GM23338 (cell line): Measurements from ENCODE around the gene B4GAT1. TPM values are rescaled to one million over a fixed set of nuclear protein-coding genes. Genes with fewer than 3 reads are reported as not detected.

ENCODE experiments used
- ATAC-seq: fragments of 200-7000 bp; cut with Tn5 transposase; 3 replicates; pipeline ENCODE4 v1.9.1; 2020
- DNase-seq: peaks from one replicate; pipeline ENCODE4 v3.0.0-alpha.2; 2015; ENCODE audit warnings: low spot score
- H2AFZ ChIP-seq: fragments of 200-600 bp; sonication (generic); 2 replicates; pipeline ENCODE4 v1.8.0; 2016; ENCODE audit warnings: antibody characterized with exemption, mild to moderate bottlenecking, moderate library complexity
- H3F3A ChIP-seq: fragments of 200-600 bp; sonication (generic); replicated peaks from 2 replicates; pipeline ENCODE4 v1.8.0; 2017; ENCODE audit warnings: antibody characterized with exemption, mixed run types, low read depth
- H3K27ac ChIP-seq: fragments of 200-600 bp; sonication (generic); 2 replicates; pipeline ENCODE4 v1.6.1; 2016; ENCODE audit warnings: low read depth
- H3K27me3 ChIP-seq: fragments of 200-600 bp; sonication (generic); 2 replicates; pipeline ENCODE4 v1.8.0; 2016; ENCODE audit warnings: mild to moderate bottlenecking, mixed run types, moderate library complexity; ENCODE audit not compliant: insufficient read depth
- H3K36me3 ChIP-seq: fragments of 200-600 bp; sonication (generic); 2 replicates; pipeline ENCODE4 v1.8.0; 2016; ENCODE audit warnings: mild to moderate bottlenecking; ENCODE audit not compliant: insufficient read depth
- H3K4me1 ChIP-seq: fragments of 200-600 bp; sonication (generic); 2 replicates; pipeline ENCODE4 v1.8.0; 2016; ENCODE audit warnings: mild to moderate bottlenecking, moderate library complexity; ENCODE audit not compliant: insufficient read depth
- H3K4me2 ChIP-seq: fragments of 200-600 bp; sonication (generic); 2 replicates; pipeline ENCODE4 v1.7.1; 2017; ENCODE audit warnings: mixed run types
- H3K4me3 ChIP-seq: fragments of 200-600 bp; sonication (generic); 2 replicates; pipeline ENCODE4 v1.6.1; 2016; ENCODE audit warnings: mixed run types
- H3K79me2 ChIP-seq: fragments of 200-600 bp; sonication (generic); replicated peaks from 2 replicates; pipeline ENCODE4 v1.8.0; 2017; ENCODE audit warnings: mild to moderate bottlenecking; ENCODE audit not compliant: insufficient read depth
- H3K9me2 ChIP-seq: fragments of 200-600 bp; sonication (generic); 2 replicates; pipeline ENCODE4 v1.8.0; 2017; ENCODE audit not compliant: insufficient read depth
- H4K20me1 ChIP-seq: fragments of 200-600 bp; sonication (generic); replicated peaks from 2 replicates; pipeline ENCODE4 v1.8.0; 2017; ENCODE audit warnings: mild to moderate bottlenecking; ENCODE audit not compliant: insufficient read depth
- H3K27ac Mint-ChIP-seq: 2 replicates; pipeline ENCODE4 v1.8.0; 2020; ENCODE audit warnings: inconsistent platforms, mild to moderate bottlenecking, moderate library complexity, mixed read lengths
- H3K27me3 Mint-ChIP-seq: 3 replicates; pipeline ENCODE4 v1.8.0; 2022; ENCODE audit warnings: low read depth, mild to moderate bottlenecking, moderate library complexity, mixed read lengths, inconsistent platforms; ENCODE audit not compliant: insufficient read depth, poor library complexity
- H3K36me3 Mint-ChIP-seq: 3 replicates; pipeline ENCODE4 v1.8.0; 2021; ENCODE audit warnings: low read depth, mild to moderate bottlenecking, inconsistent platforms, moderate library complexity, mixed read lengths
- H3K4me1 Mint-ChIP-seq: 3 replicates; pipeline ENCODE4 v1.8.0; 2020; ENCODE audit warnings: mild to moderate bottlenecking, inconsistent platforms, mixed read lengths
- H3K4me3 Mint-ChIP-seq: 3 replicates; pipeline ENCODE4 v1.8.0; 2021; ENCODE audit warnings: moderate library complexity, mild to moderate bottlenecking, inconsistent platforms, mixed read lengths
- H3K9me3 Mint-ChIP-seq: 3 replicates; pipeline ENCODE4 v1.8.0; 2020; ENCODE audit warnings: moderate library complexity, mild to moderate bottlenecking, inconsistent platforms, mixed read lengths
- CREB1 ChIP-seq: fragments of 250-450 bp; sonication (Bioruptor Pico); IDR thresholded peaks from 2 replicates; pipeline ENCODE4 v1.5.0; 2020; ENCODE audit warnings: low read depth, mild to moderate bottlenecking, moderate library complexity
- EZH2phosphoT487 ChIP-seq: fragments of 200-600 bp; sonication (generic); IDR thresholded peaks from one replicate; pipeline ENCODE4 v1.8.1; 2018; ENCODE audit warnings: antibody characterized with exemption; ENCODE audit not compliant: unreplicated experiment
- JUNB ChIP-seq: IDR thresholded peaks from one replicate; pipeline ENCODE4 v1.6.1; 2016; ENCODE audit warnings: antibody characterized with exemption; ENCODE audit not compliant: unreplicated experiment
- NANOG ChIP-seq: IDR thresholded peaks from 2 replicates; pipeline ENCODE4 v1.6.1; 2016; ENCODE audit warnings: antibody characterized with exemption, borderline replicate concordance
- POLR2AphosphoS5 ChIP-seq: IDR thresholded peaks from 2 replicates; pipeline ENCODE4 v1.6.1; 2016; ENCODE audit warnings: antibody characterized with exemption, low read depth
- ZNF114 ChIP-seq: fragments of 250-450 bp; sonication (Bioruptor Pico); IDR thresholded peaks from 2 replicates; pipeline ENCODE4 v1.5.0; 2020; ENCODE audit warnings: mild to moderate bottlenecking, moderate library complexity
- ZNF331 ChIP-seq: fragments of 250-450 bp; sonication (Bioruptor Pico); IDR thresholded peaks from 2 replicates; pipeline ENCODE4 v1.5.0; 2020; ENCODE audit warnings: low read depth, mild to moderate bottlenecking, moderate library complexity
- polyA plus RNA-seq: library from polyadenylated mRNA; unstranded; fragments of >200 nt; fragmentation: Nextera tagmentation; extraction: Ambion mirVana; gene quantifications from 2 replicates; pipeline ENCODE4 v1.2.1, GENCODE V29; 2016
- total RNA-seq: library from RNA; depleted of rRNA; stranded (reverse); fragments of >200 nt; shearing (Covaris generic); gene quantifications from 2 replicates; pipeline ENCODE4 v1.2.3, GENCODE V29; 2014
- TF ChIP-seq, protein P1 (sequence below): IDR thresholded peaks from one replicate; pipeline ENCODE4 v1.6.1; 2018; ENCODE audit warnings: antibody characterized with exemption; ENCODE audit not compliant: unreplicated experiment
- TF ChIP-seq, protein P2 (sequence below), 2 experiments: fragments of 200-600 bp in 1 of 2; sonication (generic) in 1 of 2; conservative IDR thresholded peaks; 2 replicates each; pipeline versions ENCODE4 v1.5.1 to v1.6.1; 2016 to 2017; ENCODE audit warnings: antibody characterized with exemption in 2 of 2, low read depth in 2 of 2, mild to moderate bottlenecking in 2 of 2, moderate library complexity in 1 of 2
- TF ChIP-seq, protein P3 (sequence below): IDR thresholded peaks from 2 replicates; pipeline ENCODE4 v1.6.1; 2016; ENCODE audit warnings: antibody characterized with exemption

Gene B4GAT1
- total and polyA plus RNA-seq, 2 experiments from 2014 or later: 23.5 to 41.9 TPM

DNA sequence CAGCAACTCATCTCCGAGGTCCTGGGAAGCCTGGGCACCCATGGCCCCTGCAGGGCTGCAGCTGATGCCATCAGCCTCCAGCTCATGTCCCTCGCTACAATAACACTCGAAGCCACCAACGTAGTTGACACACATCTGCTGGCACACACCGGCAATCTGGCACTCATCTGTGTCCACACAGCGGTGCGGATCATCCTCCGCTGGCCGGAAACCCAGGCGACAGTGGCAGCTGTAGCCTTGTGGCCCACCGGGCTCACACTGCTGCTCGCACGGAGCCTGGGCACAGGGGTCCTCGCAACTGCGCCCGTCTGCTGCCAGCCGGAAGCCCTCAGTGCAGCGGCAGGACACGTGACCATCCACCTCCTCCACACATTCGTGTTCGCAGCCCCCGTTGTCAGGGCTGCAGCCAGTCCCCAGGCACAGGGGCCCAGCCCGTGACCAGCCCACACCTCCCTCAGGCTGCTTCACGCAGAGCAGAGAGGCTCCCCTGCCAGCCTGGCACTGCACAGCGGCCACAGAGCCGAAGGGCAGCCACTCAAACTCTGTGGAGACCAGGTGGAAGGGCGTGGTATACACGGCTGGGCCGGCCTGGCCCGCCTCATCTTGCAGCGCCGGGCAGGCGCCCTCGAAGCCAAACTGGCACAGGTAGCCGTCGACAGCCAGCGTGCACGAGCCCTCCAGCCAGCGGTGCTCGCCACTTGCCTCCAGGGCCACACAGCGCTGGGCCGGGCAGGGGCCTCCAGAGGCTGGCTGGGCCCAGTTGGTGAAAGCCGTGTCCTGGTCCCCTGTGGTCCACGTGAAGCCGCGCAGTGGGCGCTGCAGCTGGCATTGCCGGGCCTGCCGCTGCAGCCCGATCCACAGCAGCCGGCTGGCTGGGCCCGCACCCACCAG, 31.3 kb downstream of the B4GAT1 start:
- no peak overlapping the region; the same call in 2 of the 3 replicates for H3K4me3 Mint-ChIP-seq
- no peaks in the 10 kb centered on the region for H3K36me3 ChIP-seq
- H3K9me2 ChIP-seq: no peaks in the 10 kb centered on the region
- H3K27me3 ChIP-seq: no peaks in the 10 kb centered on the region
- H2AFZ ChIP-seq: no peak overlapping the region
- TF ChIP-seq, protein P1, sequence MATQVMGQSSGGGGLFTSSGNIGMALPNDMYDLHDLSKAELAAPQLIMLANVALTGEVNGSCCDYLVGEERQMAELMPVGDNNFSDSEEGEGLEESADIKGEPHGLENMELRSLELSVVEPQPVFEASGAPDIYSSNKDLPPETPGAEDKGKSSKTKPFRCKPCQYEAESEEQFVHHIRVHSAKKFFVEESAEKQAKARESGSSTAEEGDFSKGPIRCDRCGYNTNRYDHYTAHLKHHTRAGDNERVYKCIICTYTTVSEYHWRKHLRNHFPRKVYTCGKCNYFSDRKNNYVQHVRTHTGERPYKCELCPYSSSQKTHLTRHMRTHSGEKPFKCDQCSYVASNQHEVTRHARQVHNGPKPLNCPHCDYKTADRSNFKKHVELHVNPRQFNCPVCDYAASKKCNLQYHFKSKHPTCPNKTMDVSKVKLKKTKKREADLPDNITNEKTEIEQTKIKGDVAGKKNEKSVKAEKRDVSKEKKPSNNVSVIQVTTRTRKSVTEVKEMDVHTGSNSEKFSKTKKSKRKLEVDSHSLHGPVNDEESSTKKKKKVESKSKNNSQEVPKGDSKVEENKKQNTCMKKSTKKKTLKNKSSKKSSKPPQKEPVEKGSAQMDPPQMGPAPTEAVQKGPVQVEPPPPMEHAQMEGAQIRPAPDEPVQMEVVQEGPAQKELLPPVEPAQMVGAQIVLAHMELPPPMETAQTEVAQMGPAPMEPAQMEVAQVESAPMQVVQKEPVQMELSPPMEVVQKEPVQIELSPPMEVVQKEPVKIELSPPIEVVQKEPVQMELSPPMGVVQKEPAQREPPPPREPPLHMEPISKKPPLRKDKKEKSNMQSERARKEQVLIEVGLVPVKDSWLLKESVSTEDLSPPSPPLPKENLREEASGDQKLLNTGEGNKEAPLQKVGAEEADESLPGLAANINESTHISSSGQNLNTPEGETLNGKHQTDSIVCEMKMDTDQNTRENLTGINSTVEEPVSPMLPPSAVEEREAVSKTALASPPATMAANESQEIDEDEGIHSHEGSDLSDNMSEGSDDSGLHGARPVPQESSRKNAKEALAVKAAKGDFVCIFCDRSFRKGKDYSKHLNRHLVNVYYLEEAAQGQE: no peak
- TF ChIP-seq JUNB (no peak), ZNF114 (CRISPR knock-in tag) (no peak), ZNF331 (CRISPR knock-in tag) (no peak), POLR2AphosphoS5 (no peak), EZH2phosphoT487 (no peak), NANOG (no peak), CREB1 (CRISPR knock-in tag) (no peak)
- TF ChIP-seq, protein P2, sequence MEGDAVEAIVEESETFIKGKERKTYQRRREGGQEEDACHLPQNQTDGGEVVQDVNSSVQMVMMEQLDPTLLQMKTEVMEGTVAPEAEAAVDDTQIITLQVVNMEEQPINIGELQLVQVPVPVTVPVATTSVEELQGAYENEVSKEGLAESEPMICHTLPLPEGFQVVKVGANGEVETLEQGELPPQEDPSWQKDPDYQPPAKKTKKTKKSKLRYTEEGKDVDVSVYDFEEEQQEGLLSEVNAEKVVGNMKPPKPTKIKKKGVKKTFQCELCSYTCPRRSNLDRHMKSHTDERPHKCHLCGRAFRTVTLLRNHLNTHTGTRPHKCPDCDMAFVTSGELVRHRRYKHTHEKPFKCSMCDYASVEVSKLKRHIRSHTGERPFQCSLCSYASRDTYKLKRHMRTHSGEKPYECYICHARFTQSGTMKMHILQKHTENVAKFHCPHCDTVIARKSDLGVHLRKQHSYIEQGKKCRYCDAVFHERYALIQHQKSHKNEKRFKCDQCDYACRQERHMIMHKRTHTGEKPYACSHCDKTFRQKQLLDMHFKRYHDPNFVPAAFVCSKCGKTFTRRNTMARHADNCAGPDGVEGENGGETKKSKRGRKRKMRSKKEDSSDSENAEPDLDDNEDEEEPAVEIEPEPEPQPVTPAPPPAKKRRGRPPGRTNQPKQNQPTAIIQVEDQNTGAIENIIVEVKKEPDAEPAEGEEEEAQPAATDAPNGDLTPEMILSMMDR (conservative IDR thresholded peaks at IDR 0.05; ENCODE audit: low read depth in 2 of 2): no peak
- TF ChIP-seq, protein P3, sequence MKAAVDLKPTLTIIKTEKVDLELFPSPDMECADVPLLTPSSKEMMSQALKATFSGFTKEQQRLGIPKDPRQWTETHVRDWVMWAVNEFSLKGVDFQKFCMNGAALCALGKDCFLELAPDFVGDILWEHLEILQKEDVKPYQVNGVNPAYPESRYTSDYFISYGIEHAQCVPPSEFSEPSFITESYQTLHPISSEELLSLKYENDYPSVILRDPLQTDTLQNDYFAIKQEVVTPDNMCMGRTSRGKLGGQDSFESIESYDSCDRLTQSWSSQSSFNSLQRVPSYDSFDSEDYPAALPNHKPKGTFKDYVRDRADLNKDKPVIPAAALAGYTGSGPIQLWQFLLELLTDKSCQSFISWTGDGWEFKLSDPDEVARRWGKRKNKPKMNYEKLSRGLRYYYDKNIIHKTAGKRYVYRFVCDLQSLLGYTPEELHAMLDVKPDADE: no peak
- H3K27ac ChIP-seq: no peak overlapping the region
- peaks cover 21% of the 10 kb centered on the region for H3K9me3 Mint-ChIP-seq
- H3K4me3 ChIP-seq: peak overlapping the region; percentile 41; the same call in 1 of the 2 replicates
- no peak overlapping the region for H3K27ac Mint-ChIP-seq
- H3F3A ChIP-seq: peaks cover 9% of the 10 kb centered on the region; the same call in 1 of the 2 replicates
- no peaks in the 10 kb centered on the region for H3K79me2 ChIP-seq
- DNase-seq (no peak), ATAC-seq (no peak; the same call in 2 of the 3 replicates)
- peaks cover 31% of the 10 kb centered on the region for H3K27me3 Mint-ChIP-seq
- H3K4me1 Mint-ChIP-seq: peaks cover 38% of the 10 kb centered on the region
- H4K20me1 ChIP-seq: no peaks in the 10 kb centered on the region
- H3K4me1 ChIP-seq: peaks cover 29% of the 10 kb centered on the region
- peak overlapping the region; percentile 77; the same call in 1 of the 2 replicates for H3K4me2 ChIP-seq
- H3K36me3 Mint-ChIP-seq: peaks cover 22% of the 10 kb centered on the region
